Stomach smooth muscle (tissue), 2 donors: Measurements from ENCODE around the gene DNASE2B.

Experiments used
- H3K27ac ChIP-seq: one replicate; pipeline ENCODE4 v1.7.0; 2013; ENCODE audit warnings: mild to moderate bottlenecking, low read length, inconsistent platforms
- H3K27me3 ChIP-seq, 2 donors: one replicate each; pipeline ENCODE4 v1.7.0; 2013; ENCODE audit warnings: low read length in 2 of 2; ENCODE audit not compliant: insufficient read depth in 2 of 2, control insufficient read depth in 1 of 2
- H3K36me3 ChIP-seq, 2 donors: one replicate each; pipeline ENCODE4 v1.7.0; 2013; ENCODE audit warnings: low read length in 2 of 2; ENCODE audit not compliant: control insufficient read depth in 2 of 2, insufficient read depth in 2 of 2
- H3K4me1 ChIP-seq: one replicate; pipeline ENCODE4 v1.7.0; 2013; ENCODE audit warnings: low read length; ENCODE audit not compliant: control insufficient read depth, insufficient read depth
- H3K4me3 ChIP-seq, 2 donors: one replicate each; pipeline ENCODE4 v1.7.0; 2013; ENCODE audit warnings: low read length in 2 of 2
- H3K9ac ChIP-seq, 2 donors: one replicate each; pipeline ENCODE4 v1.7.0; 2013; ENCODE audit warnings: low read length in 2 of 2, mild to moderate bottlenecking in 1 of 2
- H3K9me3 ChIP-seq, 2 donors: one replicate each; pipeline ENCODE4 v1.7.0; 2013; ENCODE audit warnings: low read length in 2 of 2; ENCODE audit not compliant: control insufficient read depth in 2 of 2
- donor health status: healthy.
- donor health status: Pancreatic carcinoma.

The DNASE2B gene

DNA sequence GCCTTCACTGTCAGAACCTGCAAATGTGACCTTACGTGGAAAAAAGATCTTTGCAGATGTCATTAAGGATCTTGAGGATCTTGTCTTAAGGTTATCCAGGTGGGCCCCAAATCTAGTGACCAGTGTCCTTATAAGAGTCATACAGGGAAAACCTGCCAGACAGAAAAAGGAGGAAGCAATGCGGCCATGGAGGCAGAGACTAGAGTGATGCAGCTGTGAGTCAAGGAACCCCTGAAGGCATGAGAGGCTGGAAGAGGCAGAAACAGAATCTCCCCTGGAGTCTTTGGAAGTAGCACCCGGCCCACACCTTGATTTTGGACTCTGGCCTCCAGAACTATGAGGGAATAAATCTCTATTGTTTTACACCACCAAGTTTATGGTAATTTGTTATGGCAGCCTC, 36.5 kb upstream of the DNASE2B start:
- no peaks in the 10 kb centered on the region for H3K4me1 ChIP-seq
- H3K4me3 ChIP-seq, result no peak overlapping the region
- no peak overlapping the region for H3K27ac ChIP-seq
- H3K9ac ChIP-seq, result no peak overlapping the region
- no peaks in the 10 kb centered on the region for H3K27me3 ChIP-seq
- H3K9me3 ChIP-seq, result no peaks in the 10 kb centered on the region
- H3K36me3 ChIP-seq, result no peaks in the 10 kb centered on the region

DNA sequence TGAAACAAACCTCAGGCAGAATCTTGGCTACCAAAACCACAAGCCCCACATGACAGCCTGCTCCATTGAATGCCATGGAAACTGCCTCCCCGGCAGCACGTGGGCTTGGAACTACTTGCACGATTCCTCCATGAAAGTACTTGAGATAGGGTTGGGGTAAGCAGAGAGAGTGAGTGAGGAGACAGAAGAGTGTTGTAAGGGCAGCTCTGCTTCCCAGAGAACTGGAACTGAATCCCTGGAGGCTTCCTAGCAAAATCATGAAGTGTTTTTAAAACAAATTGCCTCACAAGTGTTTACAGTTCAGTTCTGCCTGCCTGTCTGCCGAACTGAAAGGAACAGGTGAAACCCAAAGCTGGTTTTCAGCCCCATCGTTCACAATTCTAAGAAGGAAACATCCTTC, 35.3 kb upstream of the DNASE2B start:
- no peak overlapping the region for H3K27ac ChIP-seq
- peak overlapping the region in 1 of 2 donors; percentile 30 for H3K4me3 ChIP-seq
- no peaks in the 10 kb centered on the region for H3K9me3 ChIP-seq
- H3K36me3 ChIP-seq, result no peaks in the 10 kb centered on the region
- no peaks in the 10 kb centered on the region for H3K27me3 ChIP-seq
- H3K9ac ChIP-seq, result no peak overlapping the region
- H3K4me1 ChIP-seq, result no peaks in the 10 kb centered on the region

GRCh38 chr1:84363622-84364021, 34.7 kb upstream of the DNASE2B start:
- no peaks in the 10 kb centered on the region for H3K36me3 ChIP-seq
- no peak overlapping the region for H3K27ac ChIP-seq
- H3K9ac ChIP-seq, result no peak overlapping the region

GRCh38 chr1:84365225-84366221, 32.8 kb upstream of the DNASE2B start:
- no peak overlapping the region for H3K27ac ChIP-seq
- H3K9me3 ChIP-seq, result no peaks in the 10 kb centered on the region
- H3K27me3 ChIP-seq, result no peaks in the 10 kb centered on the region
- no peak overlapping the region for H3K4me3 ChIP-seq
- no peaks in the 10 kb centered on the region for H3K4me1 ChIP-seq
- H3K9ac ChIP-seq, result no peak overlapping the region
- H3K36me3 ChIP-seq, result no peaks in the 10 kb centered on the region

More at GRCh38 chr1:84363622-84364021, 34.7 kb upstream of the DNASE2B start:
- H3K27me3 ChIP-seq, result no peaks in the 10 kb centered on the region
- no peaks in the 10 kb centered on the region for H3K4me1 ChIP-seq
- H3K9me3 ChIP-seq, result no peaks in the 10 kb centered on the region
- H3K4me3 ChIP-seq, result no peak overlapping the region

DNA sequence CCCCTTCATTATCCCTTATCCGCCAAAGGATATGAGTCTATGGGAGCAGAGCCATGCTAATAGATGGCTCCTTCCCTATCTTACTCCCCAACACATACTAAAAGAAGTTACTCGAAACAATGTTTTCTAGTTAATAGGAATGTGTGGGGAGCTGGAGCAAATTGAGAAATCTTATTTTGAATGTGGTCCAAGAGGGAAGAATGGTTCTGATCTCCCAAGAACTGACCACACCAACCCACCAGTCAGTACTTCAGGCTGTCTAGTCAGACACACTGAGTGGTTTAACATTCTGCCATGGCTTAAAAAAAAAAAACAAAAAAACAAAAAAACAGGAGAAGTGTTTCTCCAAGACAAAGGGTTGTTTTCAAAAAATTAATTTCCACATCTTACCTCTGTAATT, 31.5 kb upstream of the DNASE2B start:
- Histone ChIP-seq H3K4me3 (no peak overlapping the region), H3K9ac (no peak overlapping the region), H3K27ac (no peak overlapping the region), H3K9me3 (no peaks in the 10 kb centered on the region), H3K27me3 (no peaks in the 10 kb centered on the region), H3K36me3 (no peaks in the 10 kb centered on the region), H3K4me1 (no peaks in the 10 kb centered on the region)

DNA sequence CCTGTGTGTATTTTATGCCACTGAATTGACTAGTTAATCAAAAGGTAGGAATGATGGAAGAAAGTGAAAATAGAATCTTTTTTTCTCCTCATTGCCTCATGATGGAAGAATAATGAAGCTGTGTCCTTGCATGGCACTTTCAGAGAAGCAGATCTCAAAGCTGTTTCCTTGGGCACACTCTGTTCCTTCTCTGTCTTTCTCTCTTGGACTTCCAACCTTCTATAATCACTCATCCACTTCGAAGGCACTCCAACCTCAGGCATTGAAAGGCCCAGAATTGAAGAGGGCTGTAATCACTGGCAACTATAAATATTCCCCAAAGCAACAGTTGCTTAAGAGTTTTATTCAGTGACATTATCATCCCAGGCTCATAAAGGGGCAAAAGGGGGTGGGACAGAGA, 31.1 kb upstream of the DNASE2B start:
- H3K4me3 ChIP-seq, result no peak overlapping the region
- H3K36me3 ChIP-seq, result no peaks in the 10 kb centered on the region
- H3K27me3 ChIP-seq, result no peaks in the 10 kb centered on the region
- H3K9me3 ChIP-seq, result no peaks in the 10 kb centered on the region
- H3K27ac ChIP-seq, result no peak overlapping the region
- H3K9ac ChIP-seq, result no peak overlapping the region
- no peaks in the 10 kb centered on the region for H3K4me1 ChIP-seq

DNA sequence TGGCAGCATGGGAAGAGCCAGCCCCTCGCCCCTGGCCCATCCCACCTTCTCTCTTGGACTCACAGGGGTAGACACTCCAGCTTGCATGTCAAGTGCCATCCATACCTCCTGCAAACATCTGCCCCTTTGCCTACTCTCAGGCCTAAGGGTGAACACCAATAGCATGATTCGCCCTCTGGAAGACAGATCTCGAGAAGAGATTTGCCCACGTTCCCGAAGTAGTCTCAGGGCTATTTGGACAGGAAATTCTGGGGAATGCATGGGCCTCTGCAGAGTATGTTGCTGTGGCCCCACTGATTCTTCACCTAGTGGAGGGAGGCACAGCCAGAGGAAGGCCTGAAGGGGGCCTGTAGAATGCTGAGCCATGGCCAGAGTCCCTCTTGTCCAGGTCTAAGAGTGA, 29.8 kb upstream of the DNASE2B start:
- H3K27ac ChIP-seq, result no peak overlapping the region

DNA sequence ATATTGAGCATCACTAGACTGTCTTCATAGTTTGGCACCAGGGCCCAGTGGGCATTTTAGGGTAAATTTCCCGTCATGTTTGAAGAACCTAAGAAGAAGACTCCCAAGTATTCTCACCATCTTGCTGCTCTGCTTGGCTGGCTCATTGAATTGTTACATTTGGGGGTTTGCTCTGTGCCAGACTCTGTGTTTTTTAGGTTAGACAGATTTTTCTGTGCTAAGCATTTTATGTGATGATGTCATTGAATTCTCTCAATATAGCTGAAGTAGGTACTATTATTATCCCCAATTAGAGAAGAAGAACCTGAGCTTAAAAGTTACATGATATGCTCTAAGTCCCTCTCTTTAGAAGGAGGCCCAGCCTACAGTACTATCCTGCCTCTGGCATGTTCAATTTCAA, 28.0 kb upstream of the DNASE2B start:
- Histone ChIP-seq H3K4me1 (peaks cover 4% of the 10 kb centered on the region), H3K4me3 (no peak overlapping the region), H3K27me3 (no peaks in the 10 kb centered on the region), H3K36me3 (no peaks in the 10 kb centered on the region), H3K9ac (no peak overlapping the region), H3K9me3 (no peaks in the 10 kb centered on the region), H3K27ac (no peak overlapping the region)

More for the DNA sequence above, 29.8 kb upstream of the DNASE2B start:
- H3K4me1 ChIP-seq, result no peaks in the 10 kb centered on the region
- H3K9me3 ChIP-seq, result no peaks in the 10 kb centered on the region
- no peaks in the 10 kb centered on the region for H3K36me3 ChIP-seq
- H3K9ac ChIP-seq, result no peak overlapping the region
- H3K4me3 ChIP-seq, result no peak overlapping the region
- no peaks in the 10 kb centered on the region for H3K27me3 ChIP-seq

DNA sequence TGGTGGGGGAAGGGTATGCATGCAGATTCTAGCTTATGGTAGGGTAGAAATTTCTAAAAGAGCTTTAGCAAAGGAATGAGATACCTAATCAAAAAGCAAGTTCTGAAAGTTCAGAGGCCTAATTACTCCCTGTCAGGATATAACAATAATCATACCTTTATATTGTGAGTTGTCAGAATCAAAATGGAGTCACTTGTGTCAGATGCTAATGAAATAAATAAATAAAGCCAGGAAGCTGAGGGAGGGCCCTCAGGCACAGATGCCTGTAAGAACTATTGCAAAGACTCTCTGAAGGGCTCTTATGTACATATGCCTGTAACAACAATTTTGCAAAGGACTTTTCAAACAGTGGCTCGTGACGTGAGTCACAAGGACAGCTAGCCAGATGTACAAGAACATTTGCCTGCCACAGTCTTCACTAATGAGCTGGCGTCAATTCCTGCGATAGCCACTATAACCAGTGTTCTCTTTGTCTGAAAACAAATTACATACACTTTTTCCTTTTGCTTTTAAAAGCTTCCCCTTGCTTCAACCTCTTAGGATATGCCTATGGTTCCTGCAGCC, 27.4 kb upstream of the DNASE2B start:
- H3K27me3 ChIP-seq, result no peaks in the 10 kb centered on the region
- H3K27ac ChIP-seq, result no peak overlapping the region
- no peaks in the 10 kb centered on the region for H3K36me3 ChIP-seq
- H3K9ac ChIP-seq, result no peak overlapping the region
- no peak overlapping the region for H3K4me3 ChIP-seq
- H3K9me3 ChIP-seq, result no peaks in the 10 kb centered on the region
- peaks cover 4% of the 10 kb centered on the region for H3K4me1 ChIP-seq

- H3K9ac ChIP-seq, result no peak overlapping the region
- H3K4me3 ChIP-seq, result no peak overlapping the region
- H3K36me3 ChIP-seq, result no peaks in the 10 kb centered on the region
- H3K4me1 ChIP-seq, result peaks cover 4% of the 10 kb centered on the region
- H3K9me3 ChIP-seq, result no peaks in the 10 kb centered on the region
- no peak overlapping the region for H3K27ac ChIP-seq
- H3K27me3 ChIP-seq, result no peaks in the 10 kb centered on the region
Observed at GRCh38 chr1:84373436-84374141, 24.7 kb upstream of the DNASE2B start.
